ENCODE measurements around the gene TBC1D4. TPM values are rescaled to one million over a fixed set of nuclear protein-coding genes. Genes with fewer than 3 reads are reported as not detected.

The TBC1D4 gene
- total RNA-seq, 6 experiments from 2014 or later: 7.7 to 18.6 (median 10.3) TPM

DNA sequence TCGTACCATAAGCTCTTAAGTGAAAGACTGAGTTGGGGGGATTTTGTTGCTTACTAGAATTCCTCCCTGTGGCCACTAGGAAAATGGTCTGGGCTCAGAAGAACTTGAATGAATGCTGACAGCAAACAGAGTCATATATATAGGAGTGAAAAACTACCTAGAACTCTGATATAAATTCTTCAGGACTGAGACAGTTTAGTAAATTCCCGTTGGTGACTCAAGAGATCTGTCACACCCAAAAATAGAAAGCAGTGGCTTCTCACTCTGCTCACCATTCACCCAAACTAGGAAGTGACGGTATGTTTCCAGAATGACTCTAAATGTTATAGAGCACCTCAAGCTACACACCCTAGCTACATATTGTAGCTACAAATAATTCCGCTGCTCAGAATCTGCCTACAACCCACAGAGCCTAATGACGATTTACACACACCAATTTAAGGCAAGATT is 116.2 kb downstream of the TBC1D4 start:
- H3K27ac ChIP-seq: no peak overlapping the region
- peaks cover 0 to 16% (median 0%) of the 10 kb centered on the region in 4 donors for H3K4me1 ChIP-seq
- ATAC-seq (peak in 2 of 4 donors; percentile 23 to 43), DNase-seq (no peak)
- H3K27me3 ChIP-seq: no peaks in the 10 kb centered on the region
- H3K4me3 ChIP-seq: no peak overlapping the region
- TF ChIP-seq, protein P1, sequence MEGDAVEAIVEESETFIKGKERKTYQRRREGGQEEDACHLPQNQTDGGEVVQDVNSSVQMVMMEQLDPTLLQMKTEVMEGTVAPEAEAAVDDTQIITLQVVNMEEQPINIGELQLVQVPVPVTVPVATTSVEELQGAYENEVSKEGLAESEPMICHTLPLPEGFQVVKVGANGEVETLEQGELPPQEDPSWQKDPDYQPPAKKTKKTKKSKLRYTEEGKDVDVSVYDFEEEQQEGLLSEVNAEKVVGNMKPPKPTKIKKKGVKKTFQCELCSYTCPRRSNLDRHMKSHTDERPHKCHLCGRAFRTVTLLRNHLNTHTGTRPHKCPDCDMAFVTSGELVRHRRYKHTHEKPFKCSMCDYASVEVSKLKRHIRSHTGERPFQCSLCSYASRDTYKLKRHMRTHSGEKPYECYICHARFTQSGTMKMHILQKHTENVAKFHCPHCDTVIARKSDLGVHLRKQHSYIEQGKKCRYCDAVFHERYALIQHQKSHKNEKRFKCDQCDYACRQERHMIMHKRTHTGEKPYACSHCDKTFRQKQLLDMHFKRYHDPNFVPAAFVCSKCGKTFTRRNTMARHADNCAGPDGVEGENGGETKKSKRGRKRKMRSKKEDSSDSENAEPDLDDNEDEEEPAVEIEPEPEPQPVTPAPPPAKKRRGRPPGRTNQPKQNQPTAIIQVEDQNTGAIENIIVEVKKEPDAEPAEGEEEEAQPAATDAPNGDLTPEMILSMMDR (IDR thresholded peaks at IDR 0.05): no peak
- TF ChIP-seq POLR2A (IDR thresholded peaks at IDR 0.05): no peak
- no peaks in the 10 kb centered on the region for H3K36me3 ChIP-seq
- no peaks in the 10 kb centered on the region for H3K9me3 ChIP-seq
- 64% methylated on average over 5 of the region's 5 CpGs for WGBS (ENCODE audit: insufficient coverage, low coverage, low lambda C conversion rate, missing lambda C conversion rate)
- intact Hi-C loops (cut with DNase I): no loop called here

DNA sequence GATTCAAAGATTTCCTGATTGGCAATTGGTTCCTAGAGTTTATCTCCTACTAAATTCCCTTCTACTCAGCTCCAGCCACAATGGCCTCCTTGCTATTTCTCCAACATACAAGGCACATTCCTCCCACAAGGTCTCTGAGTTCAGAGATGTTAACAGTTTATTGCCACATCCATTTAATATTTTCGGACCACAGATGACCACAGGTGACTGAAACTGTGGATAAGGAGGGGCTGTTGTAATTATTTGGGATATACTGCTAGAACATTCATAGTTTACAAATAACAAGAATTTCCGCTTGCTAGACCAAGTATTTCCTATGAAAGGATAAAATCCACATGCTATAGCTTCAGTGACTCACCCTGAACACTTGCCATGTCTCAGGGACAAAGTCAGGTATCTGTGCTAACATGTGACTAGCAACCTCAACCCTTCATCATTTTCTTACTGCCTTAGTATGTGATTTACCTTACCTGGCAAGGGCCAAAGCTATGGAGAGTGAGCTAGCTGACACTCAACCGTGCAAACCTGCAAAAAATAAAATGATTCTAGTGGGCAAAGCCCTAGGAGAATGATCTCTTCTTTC is 117.7 kb downstream of the TBC1D4 start:
- 92% methylated on average over 3 of the region's 3 CpGs for WGBS (ENCODE audit: insufficient coverage, low coverage, low lambda C conversion rate, missing lambda C conversion rate)
- Histone ChIP-seq H3K27ac (no peak overlapping the region), H3K4me1 (peaks cover 0 to 16% (median 0%) of the 10 kb centered on the region in 4 donors), H3K4me3 (no peak overlapping the region), H3K9me3 (no peaks in the 10 kb centered on the region), H3K36me3 (no peaks in the 10 kb centered on the region), H3K27me3 (no peaks in the 10 kb centered on the region)
- ATAC-seq (no peak), DNase-seq (no peak)
- TF ChIP-seq POLR2A (IDR thresholded peaks at IDR 0.05): no peak
- TF ChIP-seq, protein P1 (IDR thresholded peaks at IDR 0.05): no peak
- intact Hi-C loops (cut with DNase I): no loop called here

DNA sequence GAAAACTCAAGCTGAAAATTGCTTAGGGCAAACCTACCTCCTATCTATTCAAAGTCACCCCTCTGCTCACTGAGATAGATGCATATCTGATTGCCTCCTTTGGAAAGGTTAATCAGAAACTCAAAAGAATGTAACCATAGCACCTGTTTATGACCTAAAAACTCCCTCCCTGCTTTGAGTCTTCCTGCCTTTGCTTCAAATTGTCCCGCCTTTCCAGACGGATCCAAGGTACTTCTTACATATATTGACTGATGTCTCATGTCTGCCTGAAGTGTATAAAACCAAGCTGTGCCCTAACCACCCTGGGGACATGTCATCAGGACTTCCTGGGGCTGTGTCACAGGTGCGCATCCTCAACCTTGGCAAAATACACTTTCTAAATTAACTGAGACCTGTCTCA is 118.6 kb downstream of the TBC1D4 start:
- intact Hi-C loops (cut with DNase I): no loop called here

DNA sequence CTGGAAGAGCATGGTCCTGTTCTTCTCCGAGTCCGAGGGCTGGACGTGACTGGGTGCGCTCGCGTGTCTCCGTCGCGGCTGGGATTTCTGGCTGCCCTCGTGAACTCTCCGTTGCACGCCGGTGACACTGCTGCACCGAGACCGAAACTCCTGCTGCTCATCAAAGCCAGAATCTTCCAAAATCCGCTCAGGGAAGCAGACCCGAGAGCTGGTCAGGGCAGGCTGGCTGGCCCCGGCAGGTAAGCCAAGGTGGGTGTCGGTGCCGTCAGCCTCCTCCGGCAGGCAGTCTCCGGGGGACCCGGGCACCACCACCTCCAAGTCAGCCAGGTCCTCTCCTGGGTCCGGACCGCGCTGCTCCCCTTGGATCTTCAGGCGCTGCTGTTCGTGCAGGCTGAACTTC is 119.9 kb downstream of the TBC1D4 start:
- 96% methylated on average over 3 of the region's 28 CpGs for WGBS (ENCODE audit: insufficient coverage, low coverage, low lambda C conversion rate, missing lambda C conversion rate)
- peak in 1 of 4 donors; percentile 18 for ATAC-seq
- TF ChIP-seq, protein P1 (IDR thresholded peaks at IDR 0.05): no peak
- TF ChIP-seq POLR2A (IDR thresholded peaks at IDR 0.05): no peak

More for the DNA sequence above, 118.6 kb downstream of the TBC1D4 start:
- WGBS (ENCODE audit: insufficient coverage, low coverage, low lambda C conversion rate, missing lambda C conversion rate): 74% methylated on average over 3 of the region's 3 CpGs
- no peaks in the 10 kb centered on the region for H3K36me3 ChIP-seq
- DNase-seq: no peak
- no peak overlapping the region for H3K27ac ChIP-seq
- ATAC-seq: no peak
- no peak for TF ChIP-seq POLR2A (IDR thresholded peaks at IDR 0.05)
- TF ChIP-seq, protein P1 (IDR thresholded peaks at IDR 0.05): no peak
- H3K4me3 ChIP-seq: no peak overlapping the region
- peaks cover 0 to 16% (median 0%) of the 10 kb centered on the region in 4 donors for H3K4me1 ChIP-seq
- H3K9me3 ChIP-seq: no peaks in the 10 kb centered on the region
- no peaks in the 10 kb centered on the region for H3K27me3 ChIP-seq

More for the DNA sequence above, 119.9 kb downstream of the TBC1D4 start:
- Histone ChIP-seq H3K27ac (no peak overlapping the region), H3K27me3 (no peaks in the 10 kb centered on the region), H3K36me3 (no peaks in the 10 kb centered on the region), H3K4me1 (peaks cover 0 to 12% (median 0%) of the 10 kb centered on the region in 4 donors), H3K4me3 (no peak overlapping the region), H3K9me3 (no peaks in the 10 kb centered on the region)
- intact Hi-C loops (cut with DNase I): no loop called here
- DNase-seq: no peak

Data from right lobe of liver (tissue), 6 donors.